GM18502 (cell line): Measurements from ENCODE around the gene TPGS1.

ENCODE experiments used
- ATAC-seq: cut with Tn5 transposase; IDR thresholded peaks from one replicate; pipeline ENCODE4 v1.9.1; 2021; ENCODE audit warnings: mild to moderate bottlenecking; ENCODE audit not compliant: unreplicated experiment, poor library complexity

Gene TPGS1

GRCh38 chr19:536881-537404 is 29.6 kb downstream of the TPGS1 start:
- ATAC-seq, result no peak

- ATAC-seq, result no peak
These were observed 31.5 kb downstream of the TPGS1 start for GRCh38 chr19:538641-539428.

- ATAC-seq, result no peak
These were observed 32.2 kb downstream of the TPGS1 start for GRCh38 chr19:539429-540030.

GRCh38 chr19:540867-541637 is 33.8 kb downstream of the TPGS1 start:
- ATAC-seq, result no peak

- ATAC-seq, result no peak
These were observed 34.4 kb downstream of the TPGS1 start for GRCh38 chr19:541699-542098.

GRCh38 chr19:542173-542866 is 35.0 kb downstream of the TPGS1 start:
- no peak for ATAC-seq

- no peak for ATAC-seq
These were observed 36.8 kb downstream of the TPGS1 start, which contains the start of gene GZMM for GRCh38 chr19:543910-544608. TSS of gene GZMM (plus strand) at chr19:544053. CDS start at chr19:544072, 19 bp downstream.

GRCh38 chr19:547117-547516 is 39.8 kb downstream of the TPGS1 start:
- ATAC-seq, result no peak

GRCh38 chr19:547836-548720 is 40.8 kb downstream of the TPGS1 start:
- ATAC-seq, result no peak

GRCh38 chr19:548886-549830 is 41.9 kb downstream of the TPGS1 start:
- no peak for ATAC-seq

GRCh38 chr19:554817-555216 is 47.5 kb downstream of the TPGS1 start:
- ATAC-seq, result no peak

GRCh38 chr19:555474-555808 is 48.1 kb downstream of the TPGS1 start:
- no peak for ATAC-seq

GRCh38 chr19:556611-557382 is 49.5 kb downstream of the TPGS1 start:
- ATAC-seq, result no peak

GRCh38 chr19:558770-559439 is 51.6 kb downstream of the TPGS1 start:
- ATAC-seq, result no peak

GRCh38 chr19:560121-560520 is 52.8 kb downstream of the TPGS1 start:
- ATAC-seq, result no peak

GRCh38 chr19:566403-566802 is 59.1 kb downstream of the TPGS1 start:
- no peak for ATAC-seq

GRCh38 chr19:566844-567243 is 59.5 kb downstream of the TPGS1 start:
- ATAC-seq, result no peak
